GM12892 (cell line): ENCODE data around the gene TPBGL.

Experiments
- POLR2A ChIP-seq: IDR thresholded peaks from 2 replicates; pipeline ENCODE4 v1.6.1; 2011; ENCODE audit warnings: low read depth, low read length, control low read depth
- POLR2AphosphoS5 ChIP-seq: IDR thresholded peaks from 2 replicates; pipeline ENCODE4 v1.6.1; 2011; ENCODE audit warnings: low read depth, low read length, control low read depth
- TAF1 ChIP-seq: IDR thresholded peaks from 2 replicates; pipeline ENCODE4 v1.6.1; 2011; ENCODE audit warnings: low read depth, mild to moderate bottlenecking, control low read depth, low read length, borderline replicate concordance

- TF ChIP-seq POLR2AphosphoS5 (no peak), POLR2A (no peak), TAF1 (no peak)
Measured at GRCh38 chr11:75223954-75224643, 16.5 kb upstream of the TPBGL start.
